GM12891 (cell line): Measurements from ENCODE around the gene SPNS3.

Source experiments
- DNase-seq: peaks from one replicate; pipeline ENCODE4 v3.0.0; 2011; ENCODE audit warnings: low spot score; ENCODE audit not compliant: insufficient read length
- FAIRE-seq: peaks from 2 replicates; lab custom pipeline; 2011; peaks lifted over from hg19 to GRCh38; lab: Jason Lieb, UNC
- PAX5 ChIP-seq: IDR thresholded peaks from 2 replicates; pipeline ENCODE4 v1.6.1; 2011; ENCODE audit warnings: low read length, moderate library complexity, mild to moderate bottlenecking; ENCODE audit not compliant: insufficient read depth, severe bottlenecking
- POLR2A ChIP-seq: IDR thresholded peaks from 2 replicates; pipeline ENCODE4 v1.6.1; 2011; ENCODE audit warnings: low read depth, low read length, control low read depth
- POLR2AphosphoS5 ChIP-seq: IDR thresholded peaks from 2 replicates; pipeline ENCODE4 v1.6.1; 2011; ENCODE audit warnings: low read depth, low read length, control low read depth
- POU2F2 ChIP-seq: IDR thresholded peaks from 2 replicates; pipeline ENCODE4 v1.6.1; 2011; ENCODE audit warnings: low read depth, mild to moderate bottlenecking, control low read depth, low read length, moderate library complexity
- SPI1 ChIP-seq: IDR thresholded peaks from 2 replicates; pipeline ENCODE4 v1.6.1; 2011; ENCODE audit warnings: low read depth, low read length, control low read depth
- TAF1 ChIP-seq: IDR thresholded peaks from 2 replicates; pipeline ENCODE4 v1.6.1; 2011; ENCODE audit warnings: low read depth, low read length, control low read depth

SPNS3 gene

GRCh38 chr17:4506892-4507291, 73.2 kb downstream of the SPNS3 start:
- no peak for TF ChIP-seq PAX5
- no peak for TF ChIP-seq POLR2AphosphoS5
- no peak for TF ChIP-seq POU2F2
- no peak for TF ChIP-seq TAF1
- FAIRE-seq (no peak), DNase-seq (no peak)

GRCh38 chr17:4507361-4508111, 73.8 kb downstream of the SPNS3 start:
- TF ChIP-seq SPI1 (no peak), POU2F2 (no peak)
- FAIRE-seq (no peak), DNase-seq (no peak)

- DNase-seq (no peak), FAIRE-seq (no peak)
- no peak for TF ChIP-seq POLR2A
These were observed 74.5 kb downstream of the SPNS3 start for GRCh38 chr17:4508207-4508606.

GRCh38 chr17:4509401-4509800, 75.7 kb downstream of the SPNS3 start:
- peak; percentile 79 for DNase-seq
- FAIRE-seq, result peak; percentile 93
- TF ChIP-seq PAX5 (no peak), POU2F2 (no peak), POLR2A (no peak), POLR2AphosphoS5 (no peak)

GRCh38 chr17:4509923-4510617, 76.3 kb downstream of the SPNS3 start:
- no peak for DNase-seq
- FAIRE-seq, result no peak
- no peak for TF ChIP-seq POLR2AphosphoS5
- no peak for TF ChIP-seq TAF1
- TF ChIP-seq POLR2A, result no peak
- TF ChIP-seq PAX5, result no peak
- no peak for TF ChIP-seq SPI1
- no peak for TF ChIP-seq POU2F2

GRCh38 chr17:4510618-4510941, 76.8 kb downstream of the SPNS3 start:
- FAIRE-seq (no peak), DNase-seq (no peak)
- TF ChIP-seq PAX5, result no peak

GRCh38 chr17:4511199-4511932, 77.6 kb downstream of the SPNS3 start:
- no peak for DNase-seq
- peak; percentile 72 for TF ChIP-seq SPI1
- no peak for TF ChIP-seq POLR2AphosphoS5
- no peak for FAIRE-seq

- TF ChIP-seq PAX5 (no peak), POLR2A (no peak), POLR2AphosphoS5 (no peak), TAF1 (no peak), POU2F2 (no peak), SPI1 (no peak)
- DNase-seq (no peak), FAIRE-seq (peak; percentile 43)
These were observed 78.7 kb downstream of the SPNS3 start for GRCh38 chr17:4512156-4513112.

- FAIRE-seq, result no peak
- no peak for DNase-seq
- TF ChIP-seq POU2F2, result no peak
These were observed 79.6 kb downstream of the SPNS3 start for GRCh38 chr17:4513113-4514032.

- DNase-seq (no peak), FAIRE-seq (no peak)
- TF ChIP-seq TAF1 (no peak), SPI1 (no peak), PAX5 (no peak), POLR2AphosphoS5 (no peak), POLR2A (no peak), POU2F2 (no peak)
These were observed 80.5 kb downstream of the SPNS3 start for GRCh38 chr17:4514206-4514605.
